Ishikawa (cell line): ENCODE data around the gene GAS2.

Experiments
- CREB1 ChIP-seq: IDR thresholded peaks from 2 replicates; pipeline ENCODE4 v1.6.1; 2012; ENCODE audit warnings: low read depth
- EGR1 ChIP-seq: IDR thresholded peaks from 2 replicates; pipeline ENCODE4 v1.6.1; 2012
- EP300 ChIP-seq: IDR thresholded peaks from 2 replicates; pipeline ENCODE4 v1.6.1; 2012; ENCODE audit warnings: borderline replicate concordance
- FOXM1 ChIP-seq: IDR thresholded peaks from 2 replicates; pipeline ENCODE4 v1.6.1; 2012; ENCODE audit warnings: low read depth, borderline replicate concordance
- MAX ChIP-seq: IDR thresholded peaks from 2 replicates; pipeline ENCODE4 v1.6.1; 2012
- RAD21 ChIP-seq: IDR thresholded peaks from 2 replicates; pipeline ENCODE4 v1.6.1; 2012; ENCODE audit warnings: low read depth
- REST ChIP-seq: IDR thresholded peaks from 2 replicates; pipeline ENCODE4 v1.6.1; 2012; ENCODE audit warnings: low read depth, mild to moderate bottlenecking
- TAF1 ChIP-seq: IDR thresholded peaks from 2 replicates; pipeline ENCODE4 v1.6.1; 2012; ENCODE audit warnings: low read depth, mild to moderate bottlenecking
- TEAD4 ChIP-seq: IDR thresholded peaks from 2 replicates; pipeline ENCODE4 v1.6.1; 2012
- YY1 ChIP-seq: IDR thresholded peaks from 2 replicates; pipeline ENCODE4 v1.6.1; 2012; ENCODE audit warnings: low read depth

- TF ChIP-seq TAF1, result no peak
- no peak for TF ChIP-seq RAD21
- TF ChIP-seq EGR1, result no peak
- TF ChIP-seq CREB1, result no peak
- no peak for TF ChIP-seq REST
- no peak for TF ChIP-seq YY1
- TF ChIP-seq EP300, result no peak
- TF ChIP-seq TEAD4, result no peak
- TF ChIP-seq FOXM1, result no peak
- no peak for TF ChIP-seq MAX
Observed at GRCh38 chr11:22702031-22702430, 35.6 kb downstream of the GAS2 start.
